HEK293 (cell line): ENCODE data around the gene SLC2A6.

Source experiments
- CTCF ChIA-PET: fragments of 350-600 bp; formaldehyde crosslinking; extraction: SDS; loops from one replicate; lab custom pipeline; 2021; ENCODE audit warnings: antibody characterized with exemption; lab: Yijun Ruan, JAX
- POLR2A ChIA-PET: fragments of 300-600 bp; formaldehyde crosslinking; extraction: SDS; loops from one replicate; lab custom pipeline; 2020; ENCODE audit warnings: antibody characterized with exemption, inconsistent platforms; lab: Yijun Ruan, JAX
- H3K27ac ChIP-seq: fragments of 200-500 bp; sonication (Bioruptor generic); 2 replicates; pipeline ENCODE4 v1.5.1; 2014; ENCODE audit warnings: low read depth, low read length, control low read depth, inconsistent platforms; ENCODE audit errors: extremely low read depth
- H3K36me3 ChIP-seq, 2 experiments: fragments of 200-500 bp in 1 of 2; sonication (Bioruptor generic) in 1 of 2; 1 replicate in 1 of 2; 2 replicates in 1 of 2; pipeline ENCODE4 v1.5.1; 2014 to 2017; ENCODE audit warnings: inconsistent platforms in 2 of 2, low read length in 2 of 2; ENCODE audit not compliant: control insufficient read depth in 2 of 2, insufficient read depth in 1 of 2
- H3K4me1 ChIP-seq: fragments of 200-500 bp; sonication (Bioruptor generic); 2 replicates; pipeline ENCODE4 v1.5.1; 2014; ENCODE audit warnings: mild to moderate bottlenecking, low read length, inconsistent platforms; ENCODE audit not compliant: control insufficient read depth, insufficient read depth
- H3K4me3 ChIP-seq: 2 replicates; pipeline ENCODE4 v1.5.1; 2011; ENCODE audit warnings: low read depth, mild to moderate bottlenecking, control low read depth, low read length, moderate library complexity
- H3K9me3 ChIP-seq: fragments of 200-500 bp; sonication (Bioruptor generic); 2 replicates; pipeline ENCODE4 v1.5.1; 2014; ENCODE audit warnings: low read depth, low read length, inconsistent platforms; ENCODE audit not compliant: control insufficient read depth, insufficient read depth
- CTCF ChIP-seq: fragments of 450-650 bp; formaldehyde crosslinking; IDR thresholded peaks from 2 replicates; pipeline ENCODE4 v1.5.1; 2016; ENCODE audit warnings: missing biosample characterization, missing genetic modification characterization
- GLI4 ChIP-seq: fragments of 450-650 bp; formaldehyde crosslinking; IDR thresholded peaks from 2 replicates; pipeline ENCODE4 v1.5.1; 2016; ENCODE audit warnings: missing biosample characterization, missing genetic modification characterization
- KLF8 ChIP-seq: fragments of 450-650 bp; formaldehyde crosslinking; IDR thresholded peaks from 2 replicates; pipeline ENCODE4 v1.5.1; 2016; ENCODE audit warnings: missing biosample characterization, missing genetic modification characterization
- PRDM1 ChIP-seq: fragments of 450-650 bp; formaldehyde crosslinking; IDR thresholded peaks from 2 replicates; pipeline ENCODE4; 2016; ENCODE audit warnings: missing biosample characterization, missing genetic modification characterization
- SP2 ChIP-seq: fragments of 450-650 bp; formaldehyde crosslinking; IDR thresholded peaks from 2 replicates; pipeline ENCODE4 v1.5.1; 2016; ENCODE audit warnings: missing biosample characterization, missing genetic modification characterization
- WT1 ChIP-seq: fragments of 450-650 bp; formaldehyde crosslinking; IDR thresholded peaks from 2 replicates; pipeline ENCODE4 v1.5.1; 2016; ENCODE audit warnings: missing biosample characterization, missing genetic modification characterization
- ZBTB20 ChIP-seq: fragments of 450-650 bp; formaldehyde crosslinking; IDR thresholded peaks from 2 replicates; pipeline ENCODE4 v1.5.1; 2016; ENCODE audit warnings: missing biosample characterization, missing genetic modification characterization
- ZBTB48 ChIP-seq: fragments of 450-650 bp; formaldehyde crosslinking; IDR thresholded peaks from 2 replicates; pipeline ENCODE4 v1.5.1; 2016; ENCODE audit warnings: missing biosample characterization, missing genetic modification characterization
- ZNF10 ChIP-seq: fragments of 450-650 bp; formaldehyde crosslinking; IDR thresholded peaks from 2 replicates; pipeline ENCODE4 v1.5.1; 2017; ENCODE audit warnings: missing biosample characterization, missing genetic modification characterization
- ZNF2 ChIP-seq: fragments of 450-650 bp; formaldehyde crosslinking; IDR thresholded peaks from 2 replicates; pipeline ENCODE4 v1.5.1; 2016; ENCODE audit warnings: missing biosample characterization, missing genetic modification characterization
- ZNF354C ChIP-seq: fragments of 450-650 bp; formaldehyde crosslinking; IDR thresholded peaks from 2 replicates; pipeline ENCODE4 v1.5.1; 2016; ENCODE audit warnings: missing biosample characterization, missing genetic modification characterization, low read depth, borderline replicate concordance
- ZNF362 ChIP-seq: fragments of 450-650 bp; formaldehyde crosslinking; IDR thresholded peaks from 2 replicates; pipeline ENCODE4 v1.5.1; 2016; ENCODE audit warnings: missing biosample characterization, missing genetic modification characterization
- ZNF501 ChIP-seq: fragments of 450-650 bp; formaldehyde crosslinking; IDR thresholded peaks from 2 replicates; pipeline ENCODE4 v1.5.1; 2016; ENCODE audit warnings: missing biosample characterization, missing genetic modification characterization
- ZNF555 ChIP-seq: fragments of 450-650 bp; formaldehyde crosslinking; conservative IDR thresholded peaks from 2 replicates; pipeline ENCODE4 v1.5.1; 2017; ENCODE audit warnings: missing biosample characterization, mild to moderate bottlenecking, missing genetic modification characterization, inconsistent platforms
- ZNF580 ChIP-seq: fragments of 450-650 bp; formaldehyde crosslinking; IDR thresholded peaks from 2 replicates; pipeline ENCODE4 v1.5.1; 2016; ENCODE audit warnings: missing biosample characterization, missing genetic modification characterization
- ZNF585B ChIP-seq: fragments of 450-650 bp; formaldehyde crosslinking; IDR thresholded peaks from 2 replicates; pipeline ENCODE4 v1.5.1; 2016; ENCODE audit warnings: missing biosample characterization, missing genetic modification characterization
- ZNF623 ChIP-seq: fragments of 450-650 bp; formaldehyde crosslinking; IDR thresholded peaks from 2 replicates; pipeline ENCODE4 v1.5.1; 2016; ENCODE audit warnings: missing biosample characterization, missing genetic modification characterization
- ZNF658 ChIP-seq: fragments of 450-650 bp; formaldehyde crosslinking; IDR thresholded peaks from 2 replicates; pipeline ENCODE4; 2016; ENCODE audit warnings: missing biosample characterization, missing genetic modification characterization
- ZNF843 ChIP-seq: fragments of 450-650 bp; formaldehyde crosslinking; IDR thresholded peaks from 2 replicates; pipeline ENCODE4 v1.5.1; 2016; ENCODE audit warnings: missing biosample characterization, missing genetic modification characterization
- ZXDB ChIP-seq: fragments of 450-650 bp; formaldehyde crosslinking; IDR thresholded peaks from 2 replicates; pipeline ENCODE4 v1.5.1; 2016; ENCODE audit warnings: missing biosample characterization, missing genetic modification characterization
- TF ChIP-seq, protein P1 (sequence below): fragments of 450-650 bp; formaldehyde crosslinking; IDR thresholded peaks from 2 replicates; pipeline ENCODE4 v1.5.1; 2016; ENCODE audit warnings: missing biosample characterization, missing genetic modification characterization
- TF ChIP-seq, protein P2 (sequence below): fragments of 450-650 bp; formaldehyde crosslinking; IDR thresholded peaks from 2 replicates; pipeline ENCODE4 v1.5.1; 2016; ENCODE audit warnings: missing biosample characterization, missing genetic modification characterization
- TF ChIP-seq, protein P3 (sequence below): fragments of 450-650 bp; formaldehyde crosslinking; IDR thresholded peaks from 2 replicates; pipeline ENCODE4 v1.5.1; 2016; ENCODE audit warnings: missing biosample characterization, missing genetic modification characterization

SLC2A6 gene

GRCh38 chr9:133463234-133463863 is 15.6 kb downstream of the SLC2A6 start:
- no peak for TF ChIP-seq ZNF501
- peak; percentile 62 for TF ChIP-seq CTCF (tag by site-specific recombination)
- H3K36me3 ChIP-seq = peaks cover 0 to 8% of the 10 kb centered on the region in 2 experiments; a peak in 1 of 3 replicates
- no peaks in the 10 kb centered on the region for H3K4me1 ChIP-seq
- no peak overlapping the region for H3K4me3 ChIP-seq
- ChIA-PET POLR2A (no interaction called here), CTCF (interaction anchor here (0.5 to 1.3 kb wide), 6 partner anchors 23 to 546 kb away, joined by 3 to 10 read pairs (median 4); no protein-coding TSS in a partner anchor)
- no peaks in the 10 kb centered on the region for H3K9me3 ChIP-seq
- no peak overlapping the region for H3K27ac ChIP-seq

DNA sequence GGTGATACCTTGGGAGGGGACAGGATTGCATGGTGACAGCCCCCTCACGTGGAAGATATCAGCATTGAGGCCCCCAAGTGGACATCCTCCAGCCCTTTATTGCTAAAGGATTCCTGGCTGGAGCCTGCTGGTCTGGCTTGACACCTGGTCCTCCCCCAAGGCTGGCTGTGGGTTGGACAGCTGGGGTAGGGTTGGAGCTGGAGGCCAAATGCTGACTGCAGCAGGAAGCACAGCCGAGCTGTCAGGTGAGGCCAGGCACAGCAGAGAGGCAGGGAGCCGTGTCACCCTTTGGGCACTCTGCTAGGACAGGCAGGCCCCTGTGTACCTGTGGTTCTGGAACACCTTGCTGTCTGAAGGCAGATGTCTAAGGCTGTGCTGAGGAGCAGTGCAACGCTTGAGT is 16.9 kb downstream of the SLC2A6 start:
- no peaks in the 10 kb centered on the region for H3K4me1 ChIP-seq
- no peaks in the 10 kb centered on the region for H3K9me3 ChIP-seq
- POLR2A ChIA-PET = interaction anchor here (1.3 kb wide), 1 partner anchor 87 kb away, joined by 3 read pairs; no protein-coding TSS in a partner anchor
- H3K36me3 ChIP-seq = peaks cover 0 to 8% of the 10 kb centered on the region in 2 experiments; a peak in 1 of 3 replicates
- no peak overlapping the region for H3K4me3 ChIP-seq
- no peak overlapping the region for H3K27ac ChIP-seq
- CTCF ChIA-PET = interaction anchor here (0.7 to 1.9 kb wide), 4 partner anchors 25 to 533 kb away, joined by 3 to 10 read pairs (median 4); no protein-coding TSS in a partner anchor
- TF ChIP-seq, protein P1, sequence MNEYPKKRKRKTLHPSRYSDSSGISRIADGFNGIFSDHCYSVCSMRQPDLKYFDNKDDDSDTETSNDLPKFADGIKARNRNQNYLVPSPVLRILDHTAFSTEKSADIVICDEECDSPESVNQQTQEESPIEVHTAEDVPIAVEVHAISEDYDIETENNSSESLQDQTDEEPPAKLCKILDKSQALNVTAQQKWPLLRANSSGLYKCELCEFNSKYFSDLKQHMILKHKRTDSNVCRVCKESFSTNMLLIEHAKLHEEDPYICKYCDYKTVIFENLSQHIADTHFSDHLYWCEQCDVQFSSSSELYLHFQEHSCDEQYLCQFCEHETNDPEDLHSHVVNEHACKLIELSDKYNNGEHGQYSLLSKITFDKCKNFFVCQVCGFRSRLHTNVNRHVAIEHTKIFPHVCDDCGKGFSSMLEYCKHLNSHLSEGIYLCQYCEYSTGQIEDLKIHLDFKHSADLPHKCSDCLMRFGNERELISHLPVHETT (tag by site-specific recombination) = no peak
- TF ChIP-seq ZNF501 = no peak
- TF ChIP-seq ZNF623 = no peak
- TF ChIP-seq ZNF354C (tag by site-specific recombination) = no peak
- no peak for TF ChIP-seq GLI4 (tag by site-specific recombination)
- TF ChIP-seq ZNF843 (tag by site-specific recombination) = no peak
- TF ChIP-seq, protein P2, sequence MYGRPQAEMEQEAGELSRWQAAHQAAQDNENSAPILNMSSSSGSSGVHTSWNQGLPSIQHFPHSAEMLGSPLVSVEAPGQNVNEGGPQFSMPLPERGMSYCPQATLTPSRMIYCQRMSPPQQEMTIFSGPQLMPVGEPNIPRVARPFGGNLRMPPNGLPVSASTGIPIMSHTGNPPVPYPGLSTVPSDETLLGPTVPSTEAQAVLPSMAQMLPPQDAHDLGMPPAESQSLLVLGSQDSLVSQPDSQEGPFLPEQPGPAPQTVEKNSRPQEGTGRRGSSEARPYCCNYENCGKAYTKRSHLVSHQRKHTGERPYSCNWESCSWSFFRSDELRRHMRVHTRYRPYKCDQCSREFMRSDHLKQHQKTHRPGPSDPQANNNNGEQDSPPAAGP = no peak
- no peak for TF ChIP-seq KLF8 (tag by site-specific recombination)
- TF ChIP-seq ZBTB20 = no peak
- TF ChIP-seq ZNF555 (tag by site-specific recombination) = no peak
- TF ChIP-seq ZXDB (tag by site-specific recombination) = no peak
- no peak for TF ChIP-seq ZNF585B (tag by site-specific recombination)
- TF ChIP-seq ZNF2 (tag by site-specific recombination) = no peak
- no peak for TF ChIP-seq WT1 (tag by site-specific recombination)

GRCh38 chr9:133460405-133461175 is 18.3 kb downstream of the SLC2A6 start:
- ChIA-PET POLR2A (interaction anchor here (0.8 to 2.0 kb wide), 11 partner anchors 17 to 430 kb away, joined by 3 to 28 read pairs (median 10); partner anchors contain the start of genes GTF3C5, MED22, REXO4 and RPL7A), CTCF (interaction anchor here (0.6 to 1.9 kb wide), 6 partner anchors 14 to 527 kb away, joined by 3 to 5 read pairs (median 3); no protein-coding TSS in a partner anchor)
- Histone ChIP-seq H3K27ac (peak overlapping the region; percentile 92; the same call in 1 of the 2 replicates), H3K4me3 (peak overlapping the region; percentile 86), H3K4me1 (no peaks in the 10 kb centered on the region), H3K9me3 (no peaks in the 10 kb centered on the region), H3K36me3 (peaks cover 0 to 15% of the 10 kb centered on the region in 2 experiments; a peak in 1 of 3 replicates)
- TF ChIP-seq ZNF362 (tag by site-specific recombination) (no peak), ZNF10 (tag by site-specific recombination) (peak; percentile 67; the same call in 1 of the 2 replicates), ZNF658 (tag by site-specific recombination) (no peak), ZNF580 (tag by site-specific recombination) (no peak), ZNF843 (tag by site-specific recombination) (no peak), ZBTB48 (tag by site-specific recombination) (0 out of 2 replicates have a peak, but pooled peaks have one; percentile 27), PRDM1 (tag by site-specific recombination) (no peak), SP2 (tag by site-specific recombination) (0 out of 2 replicates have a peak, but pooled peaks have one; percentile 5)
- TF ChIP-seq, protein P3, sequence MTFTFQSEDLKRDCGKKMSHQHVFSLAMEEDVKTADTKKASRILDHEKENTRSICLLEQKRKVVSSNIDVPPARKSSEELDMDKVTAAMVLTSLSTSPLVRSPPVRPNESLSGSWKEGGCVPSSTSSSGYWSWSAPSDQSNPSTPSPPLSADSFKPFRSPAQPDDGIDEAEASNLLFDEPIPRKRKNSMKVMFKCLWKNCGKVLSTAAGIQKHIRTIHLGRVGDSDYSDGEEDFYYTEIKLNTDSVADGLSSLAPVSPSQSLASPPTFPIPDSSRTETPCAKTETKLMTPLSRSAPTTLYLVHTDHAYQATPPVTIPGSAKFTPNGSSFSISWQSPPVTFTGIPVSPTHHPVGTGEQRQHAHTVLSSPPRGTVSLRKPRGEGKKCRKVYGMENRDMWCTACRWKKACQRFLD (tag by site-specific recombination) = no peak
